Left hindlimb (tissue), 1 donor: ENCODE results near the gene MCM8.
"Not testable (repeated sequence)": the region's sequence is repeated elsewhere in the genome, so short reads cannot be mapped to it uniquely, and the experiment has no call there.

ENCODE experiments used
- DNase-seq: peaks from one replicate; pipeline ENCODE4 v3.0.0-alpha.2; 2018

MCM8 gene

GRCh38 chr20:6007529-6008103 is 57.2 kb downstream of the MCM8 start:
- DNase-seq, result no peak

DNA sequence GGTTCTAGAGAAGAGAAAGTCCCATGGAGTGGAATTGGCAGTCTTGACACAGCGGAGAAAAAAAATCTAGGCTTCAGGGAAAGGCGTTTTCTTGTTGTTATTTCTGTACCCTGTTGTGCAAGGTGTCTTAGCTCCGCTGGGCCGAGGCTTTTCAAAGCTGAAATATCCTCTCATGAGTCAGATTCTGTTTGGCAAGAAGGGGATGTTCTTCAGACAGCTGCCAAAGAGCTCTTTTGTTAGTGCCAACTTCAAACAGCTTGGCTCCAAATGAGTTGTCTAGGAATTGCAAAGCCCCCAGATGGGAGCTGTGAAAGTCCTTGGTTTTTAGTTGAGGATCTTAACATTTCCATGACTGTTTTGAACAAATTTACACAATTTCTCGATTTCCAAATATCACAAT is 57.8 kb downstream of the MCM8 start:
- DNase-seq, result no peak

DNA sequence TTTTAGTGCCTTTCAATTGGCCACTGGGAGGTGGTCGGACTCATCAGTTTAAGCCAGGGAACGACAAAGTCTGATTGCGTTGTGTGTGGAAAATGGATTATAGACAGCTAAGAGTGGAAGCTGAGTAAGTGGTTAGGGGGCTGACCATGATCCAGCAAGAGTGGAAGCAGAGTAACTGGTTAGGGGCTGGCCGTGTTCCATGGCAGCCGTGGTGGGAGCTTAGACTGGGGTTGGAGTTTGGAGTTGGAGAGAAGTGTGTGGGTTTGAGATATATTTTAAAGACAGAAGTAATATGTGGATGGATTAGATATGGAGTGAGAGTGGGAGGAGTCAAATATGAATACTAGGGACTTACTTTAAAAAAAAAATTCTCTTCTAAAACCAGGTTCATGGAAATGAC is 61.7 kb downstream of the MCM8 start:
- DNase-seq, result no peak

- DNase-seq, result no peak
These were observed 63.6 kb downstream of the MCM8 start for GRCh38 chr20:6014017-6014416.

- no peak for DNase-seq
These were observed 64.5 kb downstream of the MCM8 start for GRCh38 chr20:6014957-6015356.

GRCh38 chr20:6017467-6017866 is 67.0 kb downstream of the MCM8 start:
- no peak for DNase-seq

DNA sequence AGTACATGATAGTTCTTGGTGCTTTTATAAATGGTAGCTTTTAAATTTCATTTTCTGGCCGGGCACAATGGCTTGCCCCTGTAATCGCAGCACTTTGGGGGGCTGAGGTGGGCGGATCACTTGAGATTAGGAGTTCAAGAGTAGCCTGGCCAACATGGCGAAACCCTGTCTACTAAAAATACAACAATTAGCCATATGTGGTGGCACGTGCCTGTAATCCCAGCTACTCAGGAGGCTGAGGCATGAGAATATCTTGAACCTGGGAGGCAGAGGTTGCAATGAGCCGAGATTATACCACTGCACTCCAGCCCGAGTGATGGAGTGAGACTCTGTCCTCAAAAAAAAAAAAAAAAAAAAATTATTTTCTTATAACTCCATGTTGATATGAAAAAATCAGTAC is 67.4 kb downstream of the MCM8 start:
- DNase-seq, result no peak

GRCh38 chr20:6024768-6025167 is 74.3 kb downstream of the MCM8 start:
- no peak for DNase-seq

DNA sequence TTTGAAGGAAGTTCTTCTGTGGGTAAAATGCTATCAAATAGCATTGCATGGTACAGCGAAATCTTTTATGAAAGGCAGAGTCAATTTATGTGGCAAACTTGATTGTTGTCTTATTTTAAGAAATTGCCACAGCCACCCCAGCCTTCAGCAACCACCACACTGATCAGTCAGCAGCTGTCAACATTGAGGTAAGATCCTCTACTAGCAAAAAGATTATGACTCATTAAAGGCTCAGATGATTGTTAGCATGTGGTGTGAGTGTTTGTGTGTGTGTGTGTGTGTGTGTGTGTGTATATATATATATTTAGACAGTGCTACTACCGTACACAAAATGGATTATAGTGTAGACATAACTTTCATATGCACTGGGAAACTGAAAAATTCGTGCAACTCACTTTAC is 75.6 kb downstream of the MCM8 start:
- DNase-seq, result no peak

DNA sequence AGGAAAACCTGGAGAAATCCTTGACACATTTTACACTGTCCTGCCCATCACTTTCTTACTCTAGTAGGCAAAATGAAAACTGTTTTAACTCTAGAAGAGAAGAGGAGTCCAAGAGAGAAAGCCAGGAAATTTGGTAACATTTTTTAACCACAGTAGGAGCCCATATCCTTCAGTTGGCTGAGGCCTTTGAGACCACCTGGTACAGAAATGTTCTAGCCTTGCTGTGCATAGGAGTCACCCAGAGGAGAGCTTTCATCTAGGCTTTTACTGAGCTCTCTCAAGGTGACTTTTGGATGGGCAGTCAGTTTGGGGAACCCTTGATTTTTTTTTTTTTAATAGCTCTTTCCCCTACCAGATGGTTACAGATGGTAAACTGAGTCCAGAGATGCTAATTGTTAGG is 78.4 kb downstream of the MCM8 start:
- DNase-seq, result no peak

- DNase-seq, result no peak
These were observed 79.1 kb downstream of the MCM8 start for GRCh38 chr20:6029538-6029937.

- no peak for DNase-seq
These were observed 80.1 kb downstream of the MCM8 start for GRCh38 chr20:6030453-6031080.

GRCh38 chr20:6032907-6033306 is 82.5 kb downstream of the MCM8 start:
- DNase-seq, result not testable (repeated sequence)

DNA sequence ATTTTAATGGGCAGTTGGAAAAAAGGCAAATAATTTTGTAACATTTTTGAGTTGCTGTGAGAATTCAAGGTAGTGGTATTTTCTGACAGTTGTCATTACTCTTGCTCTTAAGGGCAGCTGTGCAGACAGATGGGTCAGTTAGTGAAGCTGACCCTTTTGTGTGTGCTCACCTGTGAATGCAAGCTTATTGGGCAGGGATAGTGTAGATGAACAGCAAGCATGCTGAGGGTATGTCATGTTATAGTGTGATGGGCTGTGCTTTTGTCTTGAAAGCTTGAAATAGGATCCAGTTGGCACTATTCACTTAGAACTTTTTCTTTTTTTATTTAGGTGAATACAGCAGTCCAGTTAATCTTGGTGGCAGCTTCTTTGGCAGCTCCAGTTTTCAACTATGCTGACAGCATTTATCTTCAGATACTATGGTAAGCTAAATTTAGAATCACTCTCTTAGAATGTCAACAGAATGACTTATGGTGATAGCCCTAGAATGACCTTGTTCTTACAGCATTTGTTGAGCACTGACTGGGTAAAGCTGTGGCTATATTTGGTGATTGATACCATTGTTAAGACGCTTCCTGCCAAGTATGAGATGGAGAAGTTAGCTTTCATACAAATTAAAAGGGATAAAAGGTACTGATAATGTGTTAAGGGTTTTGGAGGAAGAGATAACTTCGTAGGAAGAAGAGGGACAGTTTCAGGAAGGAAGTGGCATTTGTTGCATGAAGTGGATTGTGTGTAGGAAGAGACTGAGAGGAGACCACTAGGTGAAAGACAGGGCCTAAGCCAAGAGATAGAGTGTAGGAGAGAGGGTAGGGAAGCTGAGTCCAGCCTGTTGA is 83.9 kb downstream of the MCM8 start:
- DNase-seq, result no peak

GRCh38 chr20:6036213-6036612 is 85.8 kb downstream of the MCM8 start:
- no peak for DNase-seq

- DNase-seq, result no peak
These were observed 86.6 kb downstream of the MCM8 start for GRCh38 chr20:6037082-6037481.

DNA sequence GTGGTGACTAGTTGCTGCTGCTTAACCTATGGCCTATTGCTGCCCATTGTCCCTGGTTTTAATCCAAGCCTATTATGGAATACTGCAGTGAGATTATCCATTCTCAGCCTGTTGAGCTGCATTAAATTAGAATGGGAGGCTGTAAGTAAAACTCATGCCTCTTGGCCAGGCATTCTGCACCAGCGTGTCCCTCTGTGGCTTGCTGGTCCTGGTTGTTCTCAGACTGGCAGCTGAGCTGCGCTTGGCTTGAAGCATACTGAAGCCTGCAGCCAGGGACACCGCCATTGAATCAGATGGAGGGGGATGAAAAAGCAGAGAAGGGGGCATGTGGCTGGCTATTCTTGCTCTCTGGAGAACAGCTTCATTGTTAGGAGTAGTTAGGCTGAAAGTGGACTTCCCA is 87.8 kb downstream of the MCM8 start:
- DNase-seq, result no peak

DNA sequence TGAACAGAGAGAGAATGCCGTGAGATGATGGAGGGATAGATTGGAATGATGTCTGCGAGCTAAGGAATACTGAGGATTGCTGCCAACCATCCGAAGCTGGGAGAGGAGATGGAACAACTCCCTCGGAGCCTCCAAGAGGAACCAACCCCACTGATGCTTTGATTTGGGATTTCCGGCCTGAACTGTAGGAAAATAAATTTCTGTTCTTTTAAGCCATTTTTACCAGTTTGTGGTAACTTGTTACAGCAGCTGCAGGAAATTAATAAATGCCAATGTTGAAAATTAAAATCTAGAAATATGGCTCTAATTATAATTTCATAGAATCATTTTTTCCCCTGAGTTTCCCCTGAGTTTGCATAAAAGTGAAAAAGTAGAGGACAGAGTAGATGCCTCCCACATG is 89.3 kb downstream of the MCM8 start:
- DNase-seq, result no peak

DNA sequence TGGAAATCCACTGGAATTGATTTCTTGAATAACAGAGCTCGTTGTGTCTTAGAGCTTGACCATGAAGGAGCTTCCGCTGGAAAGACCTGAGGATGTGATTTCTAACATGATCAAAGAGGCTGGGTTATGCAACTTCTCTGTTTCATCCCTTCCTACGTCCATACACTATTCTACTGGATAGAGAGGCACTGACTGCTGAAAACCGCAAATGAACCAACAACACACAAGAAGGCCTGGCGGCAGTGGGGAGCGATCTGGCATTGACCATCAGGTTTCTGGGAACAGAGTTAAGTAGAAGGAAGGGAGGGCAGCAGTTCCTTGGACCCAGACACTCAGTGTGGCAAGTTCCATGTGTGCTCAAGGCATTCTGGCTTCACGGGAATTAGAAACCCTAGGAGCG is 90.1 kb downstream of the MCM8 start:
- no peak for DNase-seq

DNA sequence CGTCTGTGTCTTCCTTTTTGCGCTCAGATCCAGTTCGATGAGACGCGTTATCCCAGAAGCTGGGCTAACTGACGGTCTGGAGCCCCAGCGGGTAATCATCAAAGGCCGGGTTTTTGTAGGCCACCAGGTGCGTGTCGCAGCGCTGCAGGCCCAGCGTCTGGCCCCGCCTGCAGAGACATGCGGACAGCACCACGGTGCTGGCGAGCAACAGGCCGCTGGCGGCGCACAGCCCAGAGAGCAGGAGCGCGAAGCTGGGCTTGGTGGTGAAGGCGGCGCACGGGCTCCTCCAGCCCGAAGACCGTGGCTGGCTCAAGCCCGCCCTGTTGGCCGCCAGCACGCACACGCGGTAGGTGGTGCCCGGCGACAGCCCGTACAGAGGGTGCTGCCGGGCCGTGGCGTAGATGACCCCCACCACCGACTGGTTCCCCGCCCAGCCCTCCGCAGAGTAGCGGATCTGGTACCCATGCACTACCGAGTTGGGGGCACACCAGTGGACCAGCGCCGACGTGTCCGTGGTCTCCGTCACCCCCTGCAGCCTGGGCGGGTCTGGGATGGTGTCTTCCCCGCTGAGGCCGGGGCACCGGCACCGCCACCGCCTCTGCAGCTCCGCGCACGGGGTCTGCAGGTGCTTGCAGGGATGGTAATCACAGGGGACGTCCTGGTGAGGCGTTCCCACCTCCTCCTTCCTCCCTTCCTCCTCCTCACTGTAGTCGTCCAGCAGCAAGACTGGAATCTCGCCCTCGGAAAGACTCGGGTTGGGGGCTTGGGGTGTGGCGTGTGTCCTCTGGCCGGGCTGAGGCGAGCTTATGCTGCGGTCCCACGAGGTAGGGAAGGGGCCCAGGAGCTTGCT is 90.7 kb downstream of the MCM8 start:
- DNase-seq, result no peak

DNA sequence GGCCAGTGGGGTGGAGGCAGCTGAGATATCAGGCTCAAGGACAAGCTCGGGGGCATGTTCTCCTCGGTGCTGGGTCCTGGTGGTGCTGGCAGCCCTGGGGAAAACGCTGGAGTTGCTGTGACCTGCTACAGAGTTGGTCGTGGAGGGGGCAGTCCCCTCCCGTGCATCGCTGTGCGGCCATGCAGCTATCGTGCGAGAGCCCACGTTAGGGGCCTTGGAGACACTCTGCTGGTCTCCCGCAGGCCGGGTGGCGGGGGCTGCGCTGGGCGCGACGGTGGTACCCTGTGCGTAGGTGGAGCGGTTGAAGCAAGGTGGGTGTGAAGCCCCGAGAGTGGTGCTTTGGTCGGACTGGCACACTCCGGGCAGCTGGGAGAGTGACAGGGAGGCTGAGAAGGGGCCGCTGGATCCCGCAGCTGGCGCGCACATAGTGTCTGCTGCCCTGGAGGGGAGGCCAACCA is 91.4 kb downstream of the MCM8 start:
- DNase-seq, result no peak

GRCh38 chr20:6044115-6044514 is 93.7 kb downstream of the MCM8 start:
- no peak for DNase-seq

- DNase-seq, result no peak
These were observed 95.1 kb downstream of the MCM8 start for GRCh38 chr20:6045566-6045965.
